Testis (tissue), 2 donors: ENCODE measurements around the gene THOP1.

Experiments
- CTCF ChIP-seq, 3 experiments: fragments of 450-650 bp in 2 of 3; fragments of 200-600 bp in 1 of 3; sonication (generic) in 1 of 3; IDR thresholded peaks; one replicate each; pipeline ENCODE4 v1.5.1; 2016 to 2019; ENCODE audit warnings: antibody characterized with exemption in 3 of 3, mild to moderate bottlenecking in 2 of 3, moderate library complexity in 1 of 3
- POLR2A ChIP-seq: fragments of 450-650 bp; IDR thresholded peaks from one replicate; pipeline ENCODE4 v1.6.1; 2017; ENCODE audit warnings: antibody characterized with exemption, mild to moderate bottlenecking, moderate library complexity

GRCh38 chr19:2811221-2811722, 26.0 kb downstream of the THOP1 start:
- TF ChIP-seq CTCF (IDR thresholded peaks at IDR 0.05), result no peak
- no peak for TF ChIP-seq POLR2A
